ENCODE results near the gene CDKN3.
"Not testable (repeated sequence)": the region's sequence is repeated elsewhere in the genome, so short reads cannot be mapped to it uniquely, and the experiment has no call there.

Gene CDKN3

DNA sequence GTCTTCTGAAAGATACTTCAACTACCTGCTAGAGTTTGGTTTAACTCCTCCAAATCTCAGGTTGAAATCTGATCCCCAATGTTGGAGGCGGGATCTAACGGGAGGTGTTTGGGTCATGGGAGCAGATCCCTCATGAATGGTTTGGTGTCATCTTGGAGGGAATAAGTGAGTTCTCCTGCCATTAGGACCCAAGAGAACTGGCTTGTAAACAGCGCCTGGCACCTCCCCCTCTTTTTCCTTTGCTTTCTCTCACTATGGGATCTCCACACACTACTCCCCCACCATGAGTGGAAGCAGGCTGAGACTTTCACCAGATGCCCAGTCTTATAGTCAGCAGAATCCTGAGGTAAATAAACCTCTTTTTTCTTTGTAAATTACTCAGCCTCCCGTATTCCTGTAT, 41.9 kb downstream of the CDKN3 start:
- H3K4me3 Mint-ChIP-seq: peak overlapping the region; percentile 95
- no peak for DNase-seq
- TF ChIP-seq, protein P1, sequence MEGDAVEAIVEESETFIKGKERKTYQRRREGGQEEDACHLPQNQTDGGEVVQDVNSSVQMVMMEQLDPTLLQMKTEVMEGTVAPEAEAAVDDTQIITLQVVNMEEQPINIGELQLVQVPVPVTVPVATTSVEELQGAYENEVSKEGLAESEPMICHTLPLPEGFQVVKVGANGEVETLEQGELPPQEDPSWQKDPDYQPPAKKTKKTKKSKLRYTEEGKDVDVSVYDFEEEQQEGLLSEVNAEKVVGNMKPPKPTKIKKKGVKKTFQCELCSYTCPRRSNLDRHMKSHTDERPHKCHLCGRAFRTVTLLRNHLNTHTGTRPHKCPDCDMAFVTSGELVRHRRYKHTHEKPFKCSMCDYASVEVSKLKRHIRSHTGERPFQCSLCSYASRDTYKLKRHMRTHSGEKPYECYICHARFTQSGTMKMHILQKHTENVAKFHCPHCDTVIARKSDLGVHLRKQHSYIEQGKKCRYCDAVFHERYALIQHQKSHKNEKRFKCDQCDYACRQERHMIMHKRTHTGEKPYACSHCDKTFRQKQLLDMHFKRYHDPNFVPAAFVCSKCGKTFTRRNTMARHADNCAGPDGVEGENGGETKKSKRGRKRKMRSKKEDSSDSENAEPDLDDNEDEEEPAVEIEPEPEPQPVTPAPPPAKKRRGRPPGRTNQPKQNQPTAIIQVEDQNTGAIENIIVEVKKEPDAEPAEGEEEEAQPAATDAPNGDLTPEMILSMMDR (IDR thresholded peaks at IDR 0.05): no peak
- peaks cover under 1% of the 10 kb centered on the region for H3K27me3 Mint-ChIP-seq (ENCODE audit: low read depth, poor library complexity)
- H3K27ac Mint-ChIP-seq: peak overlapping the region; percentile 25
- H3K36me3 Mint-ChIP-seq (ENCODE audit: low read depth): peaks cover 40% of the 10 kb centered on the region
- peaks cover 70% of the 10 kb centered on the region for H3K4me1 Mint-ChIP-seq
- peaks cover 12% of the 10 kb centered on the region for H3K9me3 Mint-ChIP-seq

DNA sequence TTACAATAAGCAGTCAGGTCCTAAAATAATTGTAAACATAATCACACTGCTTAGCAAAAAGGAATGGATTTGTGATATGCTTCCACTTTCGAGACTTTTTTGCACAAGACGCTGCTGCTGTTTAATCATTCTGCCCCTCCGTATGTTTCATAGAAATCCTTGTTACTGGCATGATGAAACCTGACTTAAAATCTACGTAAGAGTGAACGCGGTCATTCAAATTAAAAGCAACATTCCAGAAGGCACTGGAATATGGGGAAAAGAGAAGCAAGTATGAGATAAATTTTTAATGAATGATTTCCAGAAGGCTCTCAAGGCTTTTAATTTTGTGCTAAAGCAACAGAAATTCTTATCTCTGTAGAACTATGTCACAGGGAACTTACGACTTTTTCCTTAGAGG, 43.2 kb downstream of the CDKN3 start:
- Mint-ChIP-seq H3K4me3 (peak overlapping the region; percentile 95), H3K4me1 (peaks cover 73% of the 10 kb centered on the region), H3K9me3 (peaks cover 17% of the 10 kb centered on the region), H3K27ac (peak overlapping the region; percentile 95), H3K27me3 (ENCODE audit: low read depth, poor library complexity) (peaks cover 7% of the 10 kb centered on the region), H3K36me3 (ENCODE audit: low read depth) (peaks cover 40% of the 10 kb centered on the region)
- DNase-seq: no peak
- TF ChIP-seq, protein P1 (IDR thresholded peaks at IDR 0.05): no peak

DNA sequence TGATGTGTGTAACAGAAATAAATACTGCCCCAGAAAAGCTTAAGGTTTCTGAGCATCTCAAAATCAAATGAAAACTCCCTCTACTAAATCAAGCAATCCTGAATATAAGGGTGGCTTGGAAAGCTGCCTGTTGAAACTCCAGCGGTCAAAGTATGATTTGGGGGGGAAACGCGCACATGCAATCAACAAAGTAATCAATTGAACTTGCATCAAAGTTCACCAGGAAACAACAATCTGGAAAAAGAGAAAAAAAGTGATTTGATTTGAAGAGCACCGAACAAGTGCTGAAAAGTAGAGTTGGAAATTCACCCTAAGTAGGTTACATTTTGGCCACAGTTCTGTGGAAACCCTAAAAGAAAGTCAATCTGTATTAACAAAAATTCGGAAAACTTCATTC, 43.7 kb downstream of the CDKN3 start:
- Mint-ChIP-seq H3K36me3 (ENCODE audit: low read depth) (peaks cover 37% of the 10 kb centered on the region), H3K9me3 (peaks cover 17% of the 10 kb centered on the region), H3K4me1 (peaks cover 70% of the 10 kb centered on the region), H3K4me3 (peak overlapping the region; percentile 95), H3K27ac (peak overlapping the region; percentile 95), H3K27me3 (ENCODE audit: low read depth, poor library complexity) (peaks cover 7% of the 10 kb centered on the region)
- TF ChIP-seq, protein P1 (IDR thresholded peaks at IDR 0.05): no peak
- DNase-seq: no peak

DNA sequence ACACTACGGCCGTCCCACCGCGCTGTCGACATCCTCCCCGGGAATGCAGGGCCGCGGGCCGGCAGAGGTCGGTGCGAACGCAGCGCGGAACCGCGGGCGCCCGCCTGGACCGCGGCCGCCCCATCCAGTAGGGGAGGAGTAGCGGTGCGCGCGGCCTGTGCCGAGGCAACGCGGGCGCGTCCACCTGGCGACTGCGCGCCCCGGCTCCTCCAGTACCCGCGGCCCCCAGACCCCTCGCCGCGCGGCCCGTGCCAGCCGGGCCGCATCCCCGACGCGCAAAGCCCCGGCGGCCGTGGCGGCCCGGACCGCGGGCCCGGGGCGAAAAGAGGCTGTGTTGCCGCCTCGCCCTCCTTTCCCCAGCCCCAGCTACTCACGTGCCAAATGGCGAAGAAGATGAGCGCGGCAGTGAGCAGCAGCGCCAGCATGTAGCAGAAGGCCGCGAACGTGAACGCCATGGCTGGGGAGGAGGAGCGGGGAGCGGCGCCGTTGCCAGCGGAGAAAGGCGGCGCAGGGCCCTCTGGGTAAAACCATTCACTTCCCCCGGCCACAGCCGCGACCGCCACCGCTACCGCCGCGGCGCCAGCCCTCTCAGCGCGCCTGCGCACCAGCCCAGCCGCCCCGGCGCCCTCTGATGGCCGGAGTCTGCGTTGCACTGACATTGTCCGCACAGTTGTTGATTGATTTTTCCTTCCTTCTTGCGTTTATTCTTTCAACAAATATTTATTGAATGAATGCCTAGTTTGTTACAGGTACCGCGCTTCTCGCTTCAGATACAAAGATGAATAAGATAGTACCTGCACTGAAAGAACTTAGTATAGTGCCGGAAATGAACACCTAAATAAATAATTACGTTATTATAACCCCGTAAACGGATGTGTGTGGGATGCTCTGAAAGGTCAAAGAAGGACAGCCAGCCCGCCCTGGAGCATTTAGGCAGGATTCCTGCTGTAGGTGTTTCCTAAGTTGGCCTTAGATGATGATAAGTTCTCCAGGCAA, 44.4 kb downstream of the CDKN3 start, which contains the start of gene CNIH1:
TSS of gene CNIH1 (minus strand) at position 502 of the 996 bp plus-strand sequence. CDS start at position 455, 47 bp downstream.
- peaks cover 70% of the 10 kb centered on the region for H3K4me1 Mint-ChIP-seq
- H3K9me3 Mint-ChIP-seq: peaks cover 17% of the 10 kb centered on the region

DNA sequence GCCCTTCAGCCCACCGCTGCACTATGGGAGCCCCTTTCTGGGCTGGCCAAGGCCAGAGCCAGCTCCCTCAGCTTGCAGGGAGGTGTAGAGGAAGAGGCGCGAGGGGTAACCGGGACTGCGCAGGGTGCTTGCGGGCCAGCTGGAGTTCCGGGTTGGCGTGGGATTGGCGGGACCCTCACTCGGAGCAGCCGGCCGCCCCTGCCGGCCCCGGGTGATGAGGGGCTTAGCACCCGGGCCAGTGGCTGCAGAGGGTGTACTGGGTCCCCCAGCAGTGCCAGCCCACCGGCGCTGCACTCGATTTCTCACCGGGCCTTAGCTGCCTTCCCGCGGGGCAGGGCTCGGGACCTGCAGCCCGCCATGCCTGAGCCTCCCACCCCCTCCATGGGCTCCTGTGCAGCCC, 46.2 kb downstream of the CDKN3 start:
- H3K27ac Mint-ChIP-seq, DNase-seq, H3K4me3 Mint-ChIP-seq: not testable (repeated sequence)
- peaks cover 65% of the 10 kb centered on the region for H3K4me1 Mint-ChIP-seq
- peaks cover 17% of the 10 kb centered on the region for H3K9me3 Mint-ChIP-seq
- peaks cover 25% of the 10 kb centered on the region for H3K36me3 Mint-ChIP-seq (ENCODE audit: low read depth)
- H3K27me3 Mint-ChIP-seq (ENCODE audit: low read depth, poor library complexity): peaks cover 12% of the 10 kb centered on the region

More for the DNA sequence above, 44.4 kb downstream of the CDKN3 start, which contains the start of gene CNIH1:
- Mint-ChIP-seq H3K27ac (peak within 1 kb of the TSS; percentile 95), H3K36me3 (ENCODE audit: low read depth) (peaks cover 30% of the 10 kb centered on the region), H3K27me3 (ENCODE audit: low read depth, poor library complexity) (peaks cover 7% of the 10 kb centered on the region), H3K4me3 (peak within 1 kb of the TSS; percentile 95)
- DNase-seq: peak; percentile 95
- TF ChIP-seq, protein P1 (IDR thresholded peaks at IDR 0.05): peak; percentile 93

DNA sequence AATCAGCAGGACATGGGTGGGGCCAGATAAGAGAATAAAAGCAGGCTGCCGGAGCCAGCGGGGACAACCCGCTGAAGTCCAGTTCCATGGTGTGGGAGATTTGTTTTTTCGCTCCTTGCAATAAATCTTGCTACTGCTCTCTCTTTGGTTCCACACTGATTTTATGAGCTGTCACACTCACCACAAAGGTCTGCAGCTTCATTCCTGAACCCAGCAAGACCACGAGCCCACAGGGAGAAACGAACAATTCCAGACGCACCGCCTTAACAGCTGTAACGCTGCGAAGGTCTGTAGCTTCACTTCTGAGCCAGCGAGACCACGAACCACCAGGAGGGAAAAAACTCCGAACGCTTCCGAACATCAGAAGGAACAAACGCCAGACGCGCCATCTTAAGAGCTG, 47.2 kb downstream of the CDKN3 start:
- DNase-seq: no peak
- peaks cover 60% of the 10 kb centered on the region for H3K4me1 Mint-ChIP-seq
- H3K9me3 Mint-ChIP-seq: peaks cover 17% of the 10 kb centered on the region
- H3K27me3 Mint-ChIP-seq (ENCODE audit: low read depth, poor library complexity): peaks cover 15% of the 10 kb centered on the region
- no peak overlapping the region for H3K4me3 Mint-ChIP-seq
- TF ChIP-seq, protein P1 (IDR thresholded peaks at IDR 0.05): no peak
- peak overlapping the region; percentile 82 for H3K27ac Mint-ChIP-seq
- peaks cover 20% of the 10 kb centered on the region for H3K36me3 Mint-ChIP-seq (ENCODE audit: low read depth)

Data from nephron progenitor cell (in vitro differentiated cells).